Raji (cell line): ENCODE results near the gene ITGA4.

Source experiments
- POLR2A ChIP-seq: IDR thresholded peaks from 2 replicates; pipeline ENCODE4 v1.6.1; 2011; ENCODE audit warnings: low read depth, low read length, control low read depth; ENCODE audit not compliant: insufficient read depth

ITGA4 gene

DNA sequence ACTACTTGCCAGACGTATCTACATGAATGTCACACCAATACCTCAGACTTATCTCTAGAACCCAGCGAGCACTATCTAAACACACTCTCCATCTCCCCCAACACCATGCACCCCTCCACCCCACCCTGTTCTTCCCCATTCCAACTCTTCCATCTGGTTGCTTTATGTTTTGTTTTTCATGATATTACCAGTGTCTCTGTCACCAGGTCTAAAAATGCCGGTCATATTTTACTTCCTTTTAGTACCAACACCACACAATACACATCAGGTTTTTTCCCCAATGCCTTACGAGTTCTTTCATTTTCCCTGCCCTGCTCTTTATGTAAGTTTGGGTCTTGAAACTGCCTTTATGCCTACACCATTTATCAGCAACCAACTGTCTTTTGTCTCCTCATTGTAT lies 10.2 kb upstream of the ITGA4 start:
- no peak for TF ChIP-seq POLR2A

DNA sequence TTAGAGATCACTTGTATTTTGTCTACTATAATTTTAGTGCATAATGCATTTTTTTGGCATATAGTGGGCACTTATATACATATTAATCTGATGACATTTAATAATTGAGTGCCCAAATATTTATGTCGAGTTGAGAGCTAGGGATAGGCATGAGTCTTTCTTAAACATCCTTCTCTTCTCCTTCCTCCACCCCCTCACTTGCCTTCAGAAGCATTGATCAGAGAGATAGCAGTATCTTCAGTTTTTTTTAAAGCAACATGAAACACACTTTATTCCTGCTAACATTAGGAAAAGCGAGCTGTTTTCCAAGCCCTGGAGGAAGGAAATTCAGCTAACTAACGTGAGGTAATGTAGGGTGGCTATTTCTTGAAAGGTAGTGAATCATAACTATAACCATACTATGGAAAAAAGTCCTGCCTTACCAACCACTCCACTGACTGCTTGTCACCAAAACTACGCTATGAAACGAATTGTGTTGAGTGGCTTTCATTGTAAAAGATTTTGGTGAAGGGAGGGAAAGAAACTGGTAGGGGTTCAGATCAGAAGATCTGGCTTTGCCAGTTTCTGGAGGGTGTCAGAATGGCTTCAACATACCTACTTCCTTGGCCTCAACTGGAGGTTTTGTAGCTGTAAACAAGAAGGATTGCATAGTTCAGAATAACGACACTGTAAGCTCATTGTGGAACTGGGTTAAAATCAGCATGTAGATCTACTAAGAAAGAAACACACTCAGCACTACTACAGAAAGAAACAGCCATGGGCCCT lies 2.3 kb upstream of the ITGA4 start:
- no peak for TF ChIP-seq POLR2A

DNA sequence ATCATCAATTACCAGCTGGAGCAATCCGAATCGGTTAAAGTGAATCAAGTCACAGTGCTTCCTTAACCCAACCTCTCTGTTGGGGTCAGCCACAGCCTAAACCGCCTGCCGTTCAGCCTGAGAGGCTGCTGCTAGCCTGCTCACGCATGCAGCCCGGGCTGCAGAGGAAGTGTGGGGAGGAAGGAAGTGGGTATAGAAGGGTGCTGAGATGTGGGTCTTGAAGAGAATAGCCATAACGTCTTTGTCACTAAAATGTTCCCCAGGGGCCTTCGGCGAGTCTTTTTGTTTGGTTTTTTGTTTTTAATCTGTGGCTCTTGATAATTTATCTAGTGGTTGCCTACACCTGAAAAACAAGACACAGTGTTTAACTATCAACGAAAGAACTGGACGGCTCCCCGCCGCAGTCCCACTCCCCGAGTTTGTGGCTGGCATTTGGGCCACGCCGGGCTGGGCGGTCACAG lies 496 bp upstream of the ITGA4 start:
- TF ChIP-seq POLR2A: peak; percentile 43; the same call in 1 of the 2 replicates

DNA sequence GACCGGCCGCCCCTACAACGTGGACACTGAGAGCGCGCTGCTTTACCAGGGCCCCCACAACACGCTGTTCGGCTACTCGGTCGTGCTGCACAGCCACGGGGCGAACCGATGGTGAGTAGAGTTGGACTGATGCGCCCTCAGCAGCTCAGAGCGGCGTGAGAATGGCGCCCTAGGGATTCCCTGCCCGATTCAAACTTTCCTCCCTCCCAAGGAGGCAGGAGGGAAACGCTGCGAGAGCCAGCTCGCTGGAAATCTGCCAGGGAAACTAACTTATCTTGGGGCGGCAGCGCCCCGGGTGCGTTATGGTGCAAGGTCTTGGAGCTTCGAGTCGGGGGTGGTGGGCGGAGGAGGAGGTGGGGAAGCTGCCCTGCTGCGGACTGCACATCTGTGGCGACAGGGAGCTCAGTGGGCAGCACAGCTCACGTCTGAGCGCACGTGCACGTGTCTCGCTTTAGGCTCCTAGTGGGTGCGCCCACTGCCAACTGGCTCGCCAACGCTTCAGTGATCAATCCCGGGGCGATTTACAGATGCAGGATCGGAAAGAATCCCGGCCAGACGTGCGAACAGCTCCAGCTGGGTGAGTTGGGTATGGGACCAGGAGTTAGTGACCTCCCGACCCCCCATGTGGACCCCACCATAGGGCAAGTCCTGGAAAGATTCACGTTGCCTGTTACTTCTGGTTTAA lies 697 bp downstream of the ITGA4 start:
- peak; percentile 80 for TF ChIP-seq POLR2A

DNA sequence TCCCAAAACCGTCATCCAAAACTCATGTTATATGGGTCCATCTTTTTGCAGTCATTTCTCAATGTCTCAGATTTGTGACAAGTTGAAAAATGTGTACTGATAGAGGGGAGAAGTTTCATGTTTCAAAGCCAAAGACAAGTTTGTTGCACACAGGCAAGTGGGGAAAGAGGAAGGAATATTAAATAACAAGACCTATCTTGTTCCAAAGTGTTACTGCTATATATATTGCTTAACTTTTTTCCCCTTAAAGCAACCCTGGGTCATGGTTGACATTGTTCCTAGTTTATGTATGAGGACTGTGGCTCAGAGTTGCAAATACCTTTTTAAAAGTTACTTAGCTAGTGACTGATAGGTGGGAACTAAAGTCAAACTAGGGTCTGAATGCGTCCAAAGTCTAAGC lies 1.7 kb downstream of the ITGA4 start:
- TF ChIP-seq POLR2A: no peak

DNA sequence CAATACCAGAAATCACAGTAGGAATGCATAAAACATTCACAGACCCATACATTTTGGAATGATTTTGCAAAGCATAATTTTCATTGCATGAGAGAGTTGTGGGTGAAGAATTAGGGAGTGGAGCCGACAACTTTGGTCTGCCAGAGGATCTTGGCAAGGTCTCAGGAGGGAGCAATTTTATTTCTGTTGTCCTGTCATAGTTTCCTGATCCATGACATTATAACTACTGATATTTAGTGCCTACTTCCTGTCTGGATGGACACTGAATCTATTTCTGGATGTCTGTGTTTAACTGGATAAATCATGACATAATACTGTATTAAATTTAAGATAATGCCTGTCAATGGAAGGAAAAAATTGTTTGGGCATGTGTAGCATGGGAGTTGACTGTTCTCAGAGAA lies 2.4 kb downstream of the ITGA4 start:
- no peak for TF ChIP-seq POLR2A

DNA sequence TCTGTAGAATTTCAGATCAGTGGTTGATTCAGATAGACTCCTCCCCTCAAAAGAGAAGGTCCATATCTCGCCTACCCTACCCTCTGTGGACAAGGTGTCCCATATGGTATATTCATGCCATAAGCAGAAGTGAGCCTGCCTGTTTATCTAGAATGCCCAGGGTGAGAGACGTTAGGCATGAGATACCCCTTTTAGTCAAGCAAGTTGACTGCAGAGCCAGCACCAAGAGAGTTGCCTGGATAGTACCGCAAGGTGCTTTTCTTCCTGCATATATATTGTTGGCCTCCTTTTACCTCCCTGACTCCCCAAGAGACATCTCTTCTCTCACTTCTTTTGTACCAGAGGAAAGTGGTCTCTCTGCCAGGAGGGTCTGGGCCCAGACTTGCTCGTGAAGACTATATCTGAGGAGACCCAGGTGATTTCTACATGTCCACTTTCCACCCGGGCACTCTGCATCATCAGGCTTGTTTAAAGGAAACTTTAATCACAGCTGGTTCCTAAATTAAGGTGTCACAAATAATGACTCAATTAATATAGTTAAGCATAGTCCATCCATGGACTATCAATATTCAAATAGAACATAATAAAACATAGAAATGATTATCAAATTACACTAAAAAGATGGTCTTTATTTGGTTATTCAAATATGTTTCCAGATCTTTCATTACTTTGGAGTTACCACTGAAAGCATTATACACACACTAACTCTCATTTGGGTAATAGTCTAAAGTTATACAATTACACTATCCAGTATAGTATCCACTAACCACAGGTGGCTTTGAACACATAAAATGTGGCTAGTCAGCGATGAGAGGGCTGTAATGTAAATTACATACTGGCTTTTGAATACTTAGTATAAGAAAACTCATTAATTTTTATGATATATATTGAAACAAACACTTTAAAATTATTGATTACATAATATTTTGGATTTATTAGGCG lies 4.1 kb downstream of the ITGA4 start:
- no peak for TF ChIP-seq POLR2A

DNA sequence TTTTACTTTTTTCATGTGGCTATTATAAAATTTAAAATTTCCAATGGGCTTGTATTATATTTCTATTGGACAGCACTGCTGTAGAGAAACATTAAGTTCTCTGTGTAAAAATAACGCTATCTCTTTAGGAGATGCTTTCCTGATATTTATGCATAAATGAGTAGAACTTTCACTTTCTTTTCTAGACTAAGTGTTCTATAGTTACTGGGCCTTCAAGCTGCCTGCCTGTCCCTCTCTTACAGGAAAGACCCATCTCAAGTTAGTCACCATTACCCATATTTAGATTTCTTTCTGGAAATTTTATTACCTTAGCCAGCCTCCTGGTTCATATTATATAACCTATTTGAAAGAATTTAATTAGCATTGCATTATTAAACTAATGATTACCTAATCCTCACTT lies 4.8 kb downstream of the ITGA4 start:
- no peak for TF ChIP-seq POLR2A

DNA sequence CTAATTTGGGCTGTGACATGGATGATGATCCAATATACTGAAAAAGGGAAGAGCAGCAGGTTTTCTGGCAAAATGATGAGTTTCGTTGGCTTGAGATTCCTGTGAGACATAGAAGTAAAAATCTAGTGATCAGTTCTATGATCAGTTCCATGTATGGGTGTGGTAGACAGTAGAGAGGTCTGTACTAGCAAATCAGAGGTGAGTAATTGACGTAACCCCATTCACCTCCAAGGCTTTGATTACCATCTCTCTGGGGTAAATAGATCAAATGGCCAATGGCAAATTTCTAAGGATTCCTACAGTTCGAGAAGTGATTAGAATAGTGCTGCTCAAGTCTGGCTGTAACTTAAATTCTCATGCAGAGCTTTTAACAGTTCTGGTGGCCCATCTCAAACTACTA lies 6.4 kb downstream of the ITGA4 start:
- no peak for TF ChIP-seq POLR2A

DNA sequence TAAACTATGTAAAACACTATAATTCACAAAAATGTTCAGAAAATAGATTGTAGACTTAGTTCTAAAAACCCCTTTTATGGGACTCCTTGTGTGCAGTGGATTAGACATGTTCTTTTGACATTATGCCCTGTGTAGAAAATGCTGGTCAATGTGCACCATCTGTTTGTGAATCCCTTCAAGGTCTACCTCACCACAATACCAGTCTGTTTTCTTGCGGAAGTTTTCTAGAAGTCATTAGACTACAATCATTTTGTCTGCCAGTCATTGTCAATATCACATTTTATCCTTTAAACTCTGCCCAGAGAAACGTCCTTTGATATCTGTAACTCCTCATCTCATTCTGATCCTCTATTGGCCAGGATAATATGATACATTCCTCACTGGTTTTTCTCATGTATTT lies 7.8 kb downstream of the ITGA4 start:
- no peak for TF ChIP-seq POLR2A

DNA sequence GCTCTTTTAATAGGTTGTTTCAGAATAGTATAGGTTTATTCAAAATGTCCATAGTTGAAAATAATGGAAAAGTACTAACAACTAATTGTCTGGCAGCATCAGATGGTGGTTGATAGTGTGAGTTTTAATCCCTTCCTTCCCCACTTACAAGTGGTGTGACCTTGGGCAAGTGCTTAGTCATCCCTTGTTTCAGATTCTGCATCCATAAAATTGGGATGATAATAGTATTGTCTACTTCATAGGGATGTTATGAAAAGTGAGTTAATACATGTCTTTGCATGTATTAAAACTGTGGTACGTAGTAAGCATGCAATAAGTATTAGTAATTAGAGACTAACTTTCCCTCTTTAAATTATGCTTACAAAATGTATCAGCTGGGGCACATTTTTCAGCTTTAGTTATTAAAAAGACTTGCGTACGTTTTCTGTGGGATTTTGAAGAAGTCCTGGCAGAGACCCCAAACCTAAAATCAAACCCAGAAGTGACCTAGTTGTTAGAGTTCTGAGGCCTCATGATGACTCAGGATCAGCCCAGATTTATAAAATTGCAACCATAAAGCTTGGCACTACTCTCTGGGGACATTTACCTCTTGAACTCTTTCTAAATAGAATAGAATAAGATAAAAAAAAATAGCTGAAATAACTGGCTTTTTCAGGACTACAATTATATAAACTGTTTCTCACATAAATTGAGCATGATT lies 8.6 kb downstream of the ITGA4 start:
- no peak for TF ChIP-seq POLR2A

DNA sequence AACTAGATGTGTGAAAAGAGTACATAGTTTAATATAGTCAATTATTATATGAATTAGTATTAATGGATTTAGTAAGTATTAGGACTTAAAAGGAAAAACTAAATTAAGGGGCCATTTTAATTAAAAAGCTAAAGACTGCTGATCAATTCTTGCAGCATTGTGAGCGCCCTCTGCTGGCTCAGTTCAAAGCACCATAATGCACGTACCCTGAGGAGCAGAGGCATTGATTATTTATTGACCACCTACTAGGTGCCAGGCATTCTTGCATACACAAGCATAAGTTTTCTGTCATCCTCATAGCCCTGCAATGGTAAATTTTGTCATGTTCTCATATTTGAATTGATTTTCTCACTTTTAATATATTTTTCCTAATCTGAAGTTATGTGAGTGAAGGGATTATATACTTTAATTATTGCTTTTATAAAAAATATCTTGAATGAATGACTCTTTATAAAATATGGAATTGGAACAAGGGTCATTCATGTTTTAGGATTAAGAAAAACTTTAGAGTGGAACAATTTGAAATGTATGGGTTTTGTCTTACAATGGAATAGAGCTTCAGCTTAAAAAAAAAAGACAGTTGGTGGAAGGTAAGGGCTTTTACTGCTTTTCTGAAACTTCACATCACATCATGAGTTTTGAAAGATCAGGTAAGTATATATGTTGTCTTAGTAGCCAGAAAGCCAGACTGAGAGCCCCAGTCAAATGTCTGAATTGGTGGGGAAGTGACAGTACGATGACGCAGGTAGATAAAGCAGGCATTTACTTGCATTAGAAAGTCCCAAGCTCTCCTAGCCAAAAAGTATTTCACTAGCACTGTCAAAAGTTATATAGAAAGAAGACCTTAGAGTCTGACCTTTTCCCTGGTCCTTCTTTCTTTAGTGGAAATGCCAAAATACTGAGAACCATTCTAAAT lies 9.7 kb downstream of the ITGA4 start:
- no peak for TF ChIP-seq POLR2A

DNA sequence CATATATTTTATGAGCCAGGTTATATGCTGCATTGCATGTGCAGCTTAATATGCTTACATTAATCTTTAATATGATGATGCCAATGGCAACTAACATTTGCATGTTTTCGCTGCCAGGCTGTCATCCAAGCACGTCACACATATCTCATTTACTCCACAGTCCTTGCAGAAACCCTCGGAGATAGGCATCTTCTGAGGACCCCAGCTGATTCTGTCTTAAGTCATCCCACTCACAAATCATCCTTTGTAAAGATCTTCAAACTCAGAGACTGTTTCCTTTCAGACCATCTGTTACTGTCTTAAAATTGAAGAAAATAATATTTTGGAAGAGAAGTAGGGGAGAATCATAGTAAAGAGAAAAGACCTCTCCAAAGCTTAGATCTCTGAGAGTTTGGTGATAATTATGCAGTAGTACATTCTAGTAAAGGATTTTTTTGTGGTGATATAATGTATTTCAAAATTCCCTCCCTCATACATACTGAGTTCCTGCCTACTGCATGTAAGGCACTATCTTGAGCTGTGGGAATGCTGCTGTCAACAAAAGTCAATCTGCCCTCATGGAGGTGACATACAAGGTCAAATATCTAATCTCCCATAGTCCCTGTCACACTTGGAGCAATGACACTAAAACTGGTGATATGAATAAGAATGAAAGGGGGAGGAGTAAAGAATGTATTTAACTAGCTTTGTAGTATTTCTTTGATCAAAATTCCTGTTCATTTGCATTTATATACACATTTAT lies 11.0 kb downstream of the ITGA4 start:
- TF ChIP-seq POLR2A: no peak
